Suprapubic skin (tissue), 4 donors: Measurements from ENCODE around the gene LIMA1.
"Not testable (repeated sequence)": the region's sequence is repeated elsewhere in the genome, so short reads cannot be mapped to it uniquely, and the experiment has no call there.

ENCODE experiments used
- EP300 ChIP-seq: sonication (generic); formaldehyde crosslinking; IDR thresholded peaks from one replicate; pipeline ENCODE4 v1.6.1; 2017; ENCODE audit warnings: antibody characterized with exemption
- POLR2A ChIP-seq, 2 donors: fragments of 450-650 bp; IDR thresholded peaks; one replicate each; pipeline ENCODE4 v1.6.1; 2017; ENCODE audit warnings: antibody characterized with exemption in 2 of 2, mild to moderate bottlenecking in 2 of 2, moderate library complexity in 2 of 2
- POLR2AphosphoS5 ChIP-seq, 3 donors: sonication (generic); formaldehyde crosslinking; IDR thresholded peaks; one replicate each; pipeline ENCODE4 v1.6.1; 2017; ENCODE audit warnings: antibody characterized with exemption in 3 of 3
- TF ChIP-seq, protein P1 (sequence below), 2 donors: fragments of 200-600 bp in 1 of 2; fragments of 450-650 bp in 1 of 2; sonication (generic) in 1 of 2; IDR thresholded peaks; one replicate each; pipeline ENCODE4 v1.5.1; 2016 to 2019; ENCODE audit warnings: antibody characterized with exemption in 2 of 2, mild to moderate bottlenecking in 1 of 2, moderate library complexity in 1 of 2

DNA sequence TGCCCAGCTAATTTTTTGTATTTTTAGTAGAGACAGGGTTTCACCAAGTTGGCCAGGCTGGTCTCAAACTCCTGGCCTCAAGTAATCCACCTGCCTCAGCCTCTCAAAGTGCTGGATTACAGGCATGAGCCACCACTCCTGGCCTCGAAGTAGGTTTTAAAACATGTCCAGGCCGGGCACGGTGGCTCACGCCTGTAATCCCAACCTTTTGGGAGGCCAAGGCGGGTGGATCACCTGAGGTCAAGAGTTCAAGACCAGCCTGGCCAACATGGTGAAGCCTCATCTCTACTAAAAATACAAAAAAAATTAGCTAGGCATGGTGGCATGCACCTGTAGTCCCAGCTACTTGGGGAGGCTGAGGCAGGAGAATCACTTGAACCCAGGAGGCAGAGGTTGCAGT lies 45.3 kb upstream of the LIMA1 start:
- TF ChIP-seq POLR2A (IDR thresholded peaks at IDR 0.05); POLR2AphosphoS5 (IDR thresholded peaks at IDR 0.05); EP300: not testable (repeated sequence)
- TF ChIP-seq, protein P1, sequence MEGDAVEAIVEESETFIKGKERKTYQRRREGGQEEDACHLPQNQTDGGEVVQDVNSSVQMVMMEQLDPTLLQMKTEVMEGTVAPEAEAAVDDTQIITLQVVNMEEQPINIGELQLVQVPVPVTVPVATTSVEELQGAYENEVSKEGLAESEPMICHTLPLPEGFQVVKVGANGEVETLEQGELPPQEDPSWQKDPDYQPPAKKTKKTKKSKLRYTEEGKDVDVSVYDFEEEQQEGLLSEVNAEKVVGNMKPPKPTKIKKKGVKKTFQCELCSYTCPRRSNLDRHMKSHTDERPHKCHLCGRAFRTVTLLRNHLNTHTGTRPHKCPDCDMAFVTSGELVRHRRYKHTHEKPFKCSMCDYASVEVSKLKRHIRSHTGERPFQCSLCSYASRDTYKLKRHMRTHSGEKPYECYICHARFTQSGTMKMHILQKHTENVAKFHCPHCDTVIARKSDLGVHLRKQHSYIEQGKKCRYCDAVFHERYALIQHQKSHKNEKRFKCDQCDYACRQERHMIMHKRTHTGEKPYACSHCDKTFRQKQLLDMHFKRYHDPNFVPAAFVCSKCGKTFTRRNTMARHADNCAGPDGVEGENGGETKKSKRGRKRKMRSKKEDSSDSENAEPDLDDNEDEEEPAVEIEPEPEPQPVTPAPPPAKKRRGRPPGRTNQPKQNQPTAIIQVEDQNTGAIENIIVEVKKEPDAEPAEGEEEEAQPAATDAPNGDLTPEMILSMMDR (IDR thresholded peaks at IDR 0.05): not testable (repeated sequence)
